D341Med (cell line): ENCODE measurements around the gene TTC6.
"Not testable (repeated sequence)": the region's sequence is repeated elsewhere in the genome, so short reads cannot be mapped to it uniquely, and the experiment has no call there.

ENCODE experiments used
- DNase-seq: peaks from one replicate; pipeline ENCODE4 v3.0.0; 2012; ENCODE audit warnings: low spot score

Gene TTC6

DNA sequence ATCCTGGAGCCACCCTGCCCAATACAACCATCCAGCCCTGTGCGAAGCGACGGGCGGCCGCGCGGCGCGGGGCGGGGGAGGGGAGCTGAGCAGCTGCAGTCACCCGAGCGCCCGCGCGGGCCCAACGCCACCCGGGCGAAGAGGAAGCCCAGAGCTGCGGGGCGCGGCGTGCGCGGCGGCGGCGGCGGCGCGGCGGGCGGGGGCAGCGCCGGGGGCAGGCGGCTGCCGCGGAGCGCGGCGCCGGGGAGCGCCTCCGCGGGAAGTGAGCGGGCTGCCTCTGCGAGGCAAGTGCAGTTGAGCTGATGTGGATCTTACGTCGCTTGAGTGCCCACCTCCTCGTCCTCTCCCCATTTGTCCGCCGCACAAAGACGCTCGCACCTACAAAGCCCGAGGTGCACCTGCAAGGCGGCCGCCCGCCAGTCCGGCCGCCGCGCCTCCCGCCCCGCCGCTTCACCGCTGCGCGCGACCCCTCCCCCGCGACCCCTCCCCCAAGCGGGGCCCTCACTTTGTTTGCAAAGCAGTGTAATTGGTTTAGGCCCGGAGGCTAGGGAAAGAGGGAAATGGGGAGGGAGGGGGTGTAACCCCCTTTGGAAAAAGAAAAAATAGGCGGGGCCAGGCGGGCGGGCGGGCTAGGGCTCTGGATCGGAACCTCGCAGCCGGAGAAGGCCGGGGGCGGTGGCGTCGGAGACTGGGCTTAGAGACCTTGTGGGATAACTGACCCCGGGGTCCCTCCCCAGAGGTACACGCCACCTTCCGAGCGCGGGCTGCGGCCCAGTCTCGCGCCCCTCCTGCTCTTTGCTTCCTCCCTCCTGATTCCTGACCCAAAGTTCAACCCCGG lies at the start of gene TTC6, which contains the start of gene FOXA1:
TTC6 (plus strand) TSS at position 659 of the 838 bp plus-strand sequence. CDS start 26,436 bp downstream, outside the sequence.
FOXA1 (minus strand) TSS at position 279 of the 838 bp plus-strand sequence; CDS start at position 2, 277 bp downstream.
- DNase-seq = peak; percentile 85

GRCh38 chr14:37546621-37547447 lies 48.6 kb upstream of the TTC6 start:
- no peak for DNase-seq

GRCh38 chr14:37550511-37550910 lies 44.9 kb upstream of the TTC6 start:
- no peak for DNase-seq

- DNase-seq = no peak
Measured at GRCh38 chr14:37551119-37551518, 44.3 kb upstream of the TTC6 start.

GRCh38 chr14:37553935-37554550 lies 41.4 kb upstream of the TTC6 start:
- no peak for DNase-seq

DNA sequence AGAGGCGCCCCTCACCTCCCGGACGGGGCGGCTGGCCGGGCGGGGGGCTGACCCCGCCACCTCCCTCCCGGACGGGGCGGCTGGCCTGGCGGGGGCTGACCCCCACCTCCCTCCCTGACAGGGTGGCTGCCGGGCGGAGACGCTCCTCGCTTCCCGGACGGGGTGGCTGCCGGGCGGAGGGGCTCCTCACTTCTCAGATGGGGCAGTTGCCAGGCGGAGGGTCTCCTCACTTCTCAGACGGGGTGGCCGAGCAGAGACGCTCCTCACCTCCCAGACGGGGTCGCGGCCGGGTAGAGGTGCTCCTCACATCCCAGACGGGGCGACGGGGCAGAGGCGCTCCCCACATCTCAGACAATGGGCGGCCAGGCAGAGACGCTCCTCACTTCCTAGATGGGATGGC lies 39.8 kb upstream of the TTC6 start:
- DNase-seq = not testable (repeated sequence)

DNA sequence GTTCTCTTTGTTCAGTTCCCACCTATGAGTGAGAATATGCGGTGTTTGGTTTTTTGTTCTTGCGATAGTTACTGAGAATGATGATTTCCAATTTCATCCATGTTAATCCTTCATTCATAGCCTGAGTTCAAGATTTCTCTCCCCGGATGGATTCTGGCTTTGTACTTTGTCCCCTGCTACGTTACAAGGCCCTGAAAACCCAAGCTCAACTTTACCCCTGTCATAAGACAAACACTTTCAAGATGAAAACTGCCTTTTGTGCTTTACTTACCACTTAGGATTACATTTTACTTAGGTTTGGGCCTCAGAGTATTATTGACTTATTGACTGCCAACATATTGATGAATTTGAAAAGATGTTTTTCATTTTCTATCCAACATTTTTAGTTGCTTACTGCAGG lies 36.7 kb upstream of the TTC6 start:
- DNase-seq = no peak

- no peak for DNase-seq
Measured at GRCh38 chr14:37559386-37559785, 36.0 kb upstream of the TTC6 start.

DNA sequence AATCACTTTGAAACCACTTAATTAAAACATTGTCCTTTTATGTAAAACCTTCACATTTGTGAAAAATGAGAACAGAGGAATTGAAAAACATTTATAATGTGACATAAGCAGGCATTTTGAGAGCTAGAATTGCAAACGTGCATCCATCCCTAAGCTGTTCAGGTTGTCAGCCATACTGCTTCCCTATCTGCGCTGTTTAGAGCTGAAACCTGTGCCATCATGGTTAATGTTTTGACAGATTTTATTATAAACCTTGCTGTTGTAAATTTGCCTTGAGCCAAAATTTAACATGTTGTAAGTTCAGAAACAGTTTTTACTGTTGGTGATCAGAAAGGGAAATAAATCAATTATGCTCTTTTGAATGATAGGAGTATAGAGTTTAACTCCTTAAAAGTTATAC lies 32.2 kb upstream of the TTC6 start:
- DNase-seq = no peak

GRCh38 chr14:37565550-37565949 lies 29.9 kb upstream of the TTC6 start:
- DNase-seq = peak; percentile 15

- DNase-seq = no peak
Measured at GRCh38 chr14:37566811-37567371, 28.5 kb upstream of the TTC6 start.

DNA sequence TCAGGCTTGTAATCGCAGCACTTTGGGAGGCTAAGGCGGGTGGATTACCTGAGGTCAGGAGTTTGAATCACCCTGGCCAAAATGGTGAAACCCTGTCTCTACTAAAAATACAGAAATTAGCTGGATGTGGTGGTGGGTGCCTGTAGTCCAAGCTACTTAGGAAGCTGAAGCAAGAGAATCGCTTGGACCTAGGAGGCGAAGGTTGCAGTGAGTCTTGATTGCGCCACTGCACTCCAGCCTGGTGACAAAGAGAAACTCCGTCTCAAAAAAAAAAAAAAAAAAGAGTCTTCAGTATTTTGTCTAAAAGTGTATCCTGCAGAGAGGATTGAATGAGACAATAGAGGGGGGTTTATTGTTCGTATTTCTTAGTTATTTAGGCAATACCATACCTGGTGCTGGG lies 25.7 kb upstream of the TTC6 start:
- DNase-seq = no peak

DNA sequence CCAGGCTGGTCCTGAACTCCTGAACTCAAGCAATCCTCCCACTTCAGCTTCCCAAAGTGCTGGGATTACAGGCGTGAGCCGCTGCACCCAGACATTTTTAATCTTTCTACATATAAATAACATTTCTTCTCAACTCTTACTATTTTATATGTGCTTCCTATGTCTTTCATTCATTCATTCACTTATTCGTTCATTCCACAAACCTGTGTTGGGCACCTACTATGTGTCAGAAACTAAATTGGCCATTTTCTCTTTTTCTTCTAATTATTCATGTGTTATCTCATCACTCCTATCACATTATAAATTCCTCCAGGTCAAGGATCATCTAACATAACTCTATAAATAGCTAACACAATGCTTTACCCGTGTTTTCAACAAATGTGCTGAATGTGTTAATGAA lies 24.0 kb upstream of the TTC6 start:
- no peak for DNase-seq

- DNase-seq = no peak
Measured at GRCh38 chr14:37573356-37573755, 22.1 kb upstream of the TTC6 start.

GRCh38 chr14:37579274-37579673 lies 16.2 kb upstream of the TTC6 start:
- no peak for DNase-seq

GRCh38 chr14:37580146-37580545 lies 15.3 kb upstream of the TTC6 start:
- DNase-seq = no peak

GRCh38 chr14:37583358-37584210 lies 11.8 kb upstream of the TTC6 start:
- peak; percentile 59 for DNase-seq

DNA sequence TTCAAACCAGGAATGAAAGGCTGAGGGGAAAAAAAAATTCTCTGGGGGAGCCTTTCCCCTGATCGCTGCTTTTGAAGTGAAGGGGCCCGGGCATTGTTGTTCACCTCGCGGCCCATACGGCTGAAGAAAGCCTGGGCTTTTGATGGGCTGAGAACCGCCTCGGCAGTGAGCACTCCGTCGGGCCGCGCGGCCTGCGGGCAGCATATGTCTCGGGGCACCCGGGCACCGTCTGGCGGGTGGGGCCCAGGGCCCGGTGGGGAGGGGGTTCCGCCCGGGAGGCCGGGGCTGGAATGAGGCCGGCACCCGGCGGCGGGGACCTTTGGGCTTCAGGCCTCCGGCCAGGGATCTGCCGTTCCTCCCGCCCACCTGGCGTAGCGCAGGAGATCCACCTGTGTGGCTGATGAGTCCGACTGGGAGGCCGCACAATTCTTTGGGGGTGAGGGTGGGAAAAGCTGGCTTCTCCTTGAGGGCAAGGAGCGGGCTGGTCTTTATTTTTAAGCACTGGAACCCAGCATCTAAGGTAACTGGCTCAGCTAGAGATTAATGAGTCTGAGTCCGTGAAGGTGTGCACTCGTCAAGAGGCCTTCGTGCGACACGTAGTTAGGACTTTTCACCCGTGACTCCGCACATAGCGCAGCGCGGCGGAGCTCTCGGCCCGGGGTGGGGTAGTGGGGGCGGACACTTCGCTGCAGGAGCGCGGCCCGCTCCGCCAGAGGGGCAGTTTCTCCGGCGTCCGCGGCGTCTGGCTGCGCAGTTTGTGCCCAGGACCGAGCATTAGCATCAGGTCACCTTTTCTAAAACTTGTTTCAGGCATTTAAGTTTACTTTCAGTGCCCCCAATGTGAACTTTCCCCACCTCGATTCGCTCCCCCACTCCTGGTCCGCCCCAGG lies 11.0 kb upstream of the TTC6 start:
- DNase-seq = no peak

DNA sequence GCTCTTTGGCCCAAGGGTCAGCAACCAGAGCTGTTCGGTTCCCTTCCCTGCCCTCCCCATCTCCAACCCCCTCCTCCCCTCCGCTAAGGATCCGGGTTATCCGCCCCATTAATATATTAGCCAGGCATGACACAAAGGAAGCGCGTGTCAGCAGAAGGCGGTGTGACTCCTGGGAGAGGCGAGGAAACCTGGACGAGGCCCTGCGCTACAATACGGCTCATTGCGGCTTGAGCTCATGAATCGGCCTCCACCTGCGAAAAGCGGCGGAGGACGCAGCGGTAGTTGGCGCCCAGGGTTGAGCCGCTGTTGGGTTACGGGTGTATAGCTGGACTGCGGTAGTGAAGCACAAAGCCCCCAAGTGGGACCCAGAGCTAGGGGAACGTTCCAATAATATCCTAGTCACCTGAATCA lies 10.3 kb upstream of the TTC6 start:
- DNase-seq = no peak
